Chondrocyte (in vitro differentiated cells): Measurements from ENCODE around the gene ALDH4A1. TPM values are rescaled to one million over a fixed set of nuclear protein-coding genes. Genes with fewer than 3 reads are reported as not detected.

Experiments
- DNase-seq: peaks from one replicate; pipeline ENCODE4 v3.0.0; 2021; ENCODE audit warnings: mixed read lengths, low spot score
- H3K27ac Mint-ChIP-seq: one replicate; pipeline ENCODE4 v1.8.0; 2021; ENCODE audit warnings: mild to moderate bottlenecking, moderate library complexity, mixed read lengths; ENCODE audit not compliant: unreplicated experiment
- H3K27me3 Mint-ChIP-seq: 2 replicates; pipeline ENCODE4 v1.8.0; 2021; ENCODE audit warnings: low read depth, mixed read lengths
- H3K36me3 Mint-ChIP-seq: 2 replicates; pipeline ENCODE4 v1.8.0; 2021; ENCODE audit warnings: low read depth, mixed read lengths
- H3K4me1 Mint-ChIP-seq: 2 replicates; pipeline ENCODE4 v1.8.0; 2021; ENCODE audit warnings: low read depth, mild to moderate bottlenecking, mixed read lengths
- H3K4me3 Mint-ChIP-seq: one replicate; pipeline ENCODE4 v1.8.0; 2021; ENCODE audit warnings: mild to moderate bottlenecking, moderate library complexity, mixed read lengths; ENCODE audit not compliant: unreplicated experiment
- H3K9me3 Mint-ChIP-seq: 2 replicates; pipeline ENCODE4 v1.8.0; 2021; ENCODE audit warnings: low read depth, mixed read lengths
- CTCF ChIP-seq: fragments of 200-600 bp; sonication (generic); IDR thresholded peaks from 2 replicates; pipeline ENCODE4 v1.5.0; 2021; ENCODE audit warnings: antibody characterized with exemption, mild to moderate bottlenecking, moderate library complexity
- total RNA-seq: library from RNA; stranded (reverse); gene quantifications from 3 replicates; pipeline ENCODE4 v1.2.1, GENCODE V29; 2021

ALDH4A1 gene
- total RNA-seq, 1 donor from 2014 or later, result 14.2 TPM

- no peak for TF ChIP-seq CTCF
- no peak overlapping the region for H3K27ac Mint-ChIP-seq
- no peaks in the 10 kb centered on the region for H3K36me3 Mint-ChIP-seq
- H3K4me1 Mint-ChIP-seq, result peaks cover 68% of the 10 kb centered on the region
- DNase-seq, result no peak
- H3K27me3 Mint-ChIP-seq, result no peaks in the 10 kb centered on the region
- no peaks in the 10 kb centered on the region for H3K9me3 Mint-ChIP-seq
- no peak overlapping the region for H3K4me3 Mint-ChIP-seq
These were observed 40.0 kb upstream of the ALDH4A1 start for GRCh38 chr1:18942340-18942739.

- peak overlapping the region; percentile 66 for H3K27ac Mint-ChIP-seq
- TF ChIP-seq CTCF, result no peak
These were observed 39.1 kb upstream of the ALDH4A1 start for GRCh38 chr1:18941221-18942141.

GRCh38 chr1:18940303-18941020 is 38.1 kb upstream of the ALDH4A1 start:
- TF ChIP-seq CTCF, result no peak
- Mint-ChIP-seq H3K4me3 (no peak overlapping the region), H3K4me1 (peaks cover 62% of the 10 kb centered on the region), H3K36me3 (no peaks in the 10 kb centered on the region), H3K27ac (no peak overlapping the region), H3K9me3 (no peaks in the 10 kb centered on the region), H3K27me3 (no peaks in the 10 kb centered on the region)
- DNase-seq, result no peak

More at GRCh38 chr1:18941221-18942141, 39.1 kb upstream of the ALDH4A1 start:
- H3K27me3 Mint-ChIP-seq, result no peaks in the 10 kb centered on the region
- H3K9me3 Mint-ChIP-seq, result no peaks in the 10 kb centered on the region
- H3K36me3 Mint-ChIP-seq, result no peaks in the 10 kb centered on the region
- peaks cover 68% of the 10 kb centered on the region for H3K4me1 Mint-ChIP-seq
- H3K4me3 Mint-ChIP-seq, result no peak overlapping the region
- DNase-seq, result no peak

- Mint-ChIP-seq H3K4me1 (peaks cover 54% of the 10 kb centered on the region), H3K27ac (no peak overlapping the region)
These were observed 37.3 kb upstream of the ALDH4A1 start for GRCh38 chr1:18939398-18940302.

More at GRCh38 chr1:18939398-18940302, 37.3 kb upstream of the ALDH4A1 start:
- DNase-seq, result no peak
- H3K27me3 Mint-ChIP-seq, result no peaks in the 10 kb centered on the region
- no peaks in the 10 kb centered on the region for H3K36me3 Mint-ChIP-seq
- H3K9me3 Mint-ChIP-seq, result no peaks in the 10 kb centered on the region
- TF ChIP-seq CTCF, result no peak
- H3K4me3 Mint-ChIP-seq, result no peak overlapping the region
